ENCODE data around the gene MBIP.

MBIP gene

DNA sequence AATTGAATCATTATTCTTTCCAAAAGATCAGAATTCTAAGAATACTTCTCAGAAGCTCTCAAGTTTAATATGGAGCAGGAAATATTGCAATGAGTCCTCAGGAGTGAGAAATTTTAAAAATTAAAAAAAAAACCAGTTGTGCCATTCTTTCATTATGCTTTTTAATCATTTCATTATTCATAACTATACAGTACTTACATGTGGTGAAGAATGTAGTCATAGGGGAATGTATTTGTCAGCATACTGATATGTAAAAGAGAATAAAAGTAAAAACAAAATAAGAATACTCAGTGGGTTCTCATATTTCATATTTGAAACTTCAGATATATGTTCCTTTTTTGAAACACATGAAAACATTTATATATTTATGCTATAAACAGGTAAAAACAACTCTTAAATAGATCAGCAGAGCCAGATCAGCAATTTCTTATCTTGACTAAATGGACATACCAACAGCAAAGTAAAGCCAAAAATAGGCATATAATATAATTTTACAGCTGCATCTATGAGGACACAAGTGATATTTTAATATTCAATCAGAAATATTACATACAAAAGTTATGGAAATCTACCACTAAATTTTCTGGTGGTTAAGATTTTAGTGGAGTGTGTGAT, 19.9 kb upstream of the MBIP start:
- TF ChIP-seq TAF1 (IDR thresholded peaks at IDR 0.05; ENCODE audit: borderline replicate concordance, insufficient read depth, low read length): no peak
- no peak for TF ChIP-seq SIN3A (IDR thresholded peaks at IDR 0.05; ENCODE audit: borderline replicate concordance, insufficient read depth, low read length)
- TF ChIP-seq, protein P1, sequence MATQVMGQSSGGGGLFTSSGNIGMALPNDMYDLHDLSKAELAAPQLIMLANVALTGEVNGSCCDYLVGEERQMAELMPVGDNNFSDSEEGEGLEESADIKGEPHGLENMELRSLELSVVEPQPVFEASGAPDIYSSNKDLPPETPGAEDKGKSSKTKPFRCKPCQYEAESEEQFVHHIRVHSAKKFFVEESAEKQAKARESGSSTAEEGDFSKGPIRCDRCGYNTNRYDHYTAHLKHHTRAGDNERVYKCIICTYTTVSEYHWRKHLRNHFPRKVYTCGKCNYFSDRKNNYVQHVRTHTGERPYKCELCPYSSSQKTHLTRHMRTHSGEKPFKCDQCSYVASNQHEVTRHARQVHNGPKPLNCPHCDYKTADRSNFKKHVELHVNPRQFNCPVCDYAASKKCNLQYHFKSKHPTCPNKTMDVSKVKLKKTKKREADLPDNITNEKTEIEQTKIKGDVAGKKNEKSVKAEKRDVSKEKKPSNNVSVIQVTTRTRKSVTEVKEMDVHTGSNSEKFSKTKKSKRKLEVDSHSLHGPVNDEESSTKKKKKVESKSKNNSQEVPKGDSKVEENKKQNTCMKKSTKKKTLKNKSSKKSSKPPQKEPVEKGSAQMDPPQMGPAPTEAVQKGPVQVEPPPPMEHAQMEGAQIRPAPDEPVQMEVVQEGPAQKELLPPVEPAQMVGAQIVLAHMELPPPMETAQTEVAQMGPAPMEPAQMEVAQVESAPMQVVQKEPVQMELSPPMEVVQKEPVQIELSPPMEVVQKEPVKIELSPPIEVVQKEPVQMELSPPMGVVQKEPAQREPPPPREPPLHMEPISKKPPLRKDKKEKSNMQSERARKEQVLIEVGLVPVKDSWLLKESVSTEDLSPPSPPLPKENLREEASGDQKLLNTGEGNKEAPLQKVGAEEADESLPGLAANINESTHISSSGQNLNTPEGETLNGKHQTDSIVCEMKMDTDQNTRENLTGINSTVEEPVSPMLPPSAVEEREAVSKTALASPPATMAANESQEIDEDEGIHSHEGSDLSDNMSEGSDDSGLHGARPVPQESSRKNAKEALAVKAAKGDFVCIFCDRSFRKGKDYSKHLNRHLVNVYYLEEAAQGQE (IDR thresholded peaks at IDR 0.05; ENCODE audit: insufficient read depth in 1 of 2, low read depth in 2 of 2, low read length in 2 of 2): no peak
- TF ChIP-seq POLR2AphosphoS5 (IDR thresholded peaks at IDR 0.05; ENCODE audit: low read depth, low read length): no peak

DNA sequence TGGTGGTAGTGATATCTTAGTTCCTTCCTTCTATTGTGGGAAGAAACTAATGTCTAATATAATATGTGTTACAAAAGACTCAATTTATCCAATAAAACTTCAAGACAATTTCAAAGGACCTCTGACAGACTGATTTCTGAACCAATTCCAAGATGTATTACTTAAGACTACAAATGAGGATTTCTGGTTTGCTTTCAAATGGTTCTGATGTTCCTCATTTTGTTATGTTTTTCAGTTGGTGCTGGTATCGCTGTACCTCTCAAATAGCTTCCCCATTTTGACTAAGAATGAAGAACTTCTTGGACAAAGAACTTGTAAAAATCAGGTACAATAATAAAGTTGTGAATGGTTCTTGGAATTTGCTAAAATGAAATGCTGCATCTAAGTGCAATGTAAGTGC, 19.4 kb upstream of the MBIP start:
- TF ChIP-seq POLR2AphosphoS5 (IDR thresholded peaks at IDR 0.05; ENCODE audit: low read depth, low read length) (no peak), TAF1 (IDR thresholded peaks at IDR 0.05; ENCODE audit: borderline replicate concordance, insufficient read depth, low read length) (no peak)
- TF ChIP-seq, protein P1 (IDR thresholded peaks at IDR 0.05; ENCODE audit: insufficient read depth in 1 of 2, low read depth in 2 of 2, low read length in 2 of 2): no peak

DNA sequence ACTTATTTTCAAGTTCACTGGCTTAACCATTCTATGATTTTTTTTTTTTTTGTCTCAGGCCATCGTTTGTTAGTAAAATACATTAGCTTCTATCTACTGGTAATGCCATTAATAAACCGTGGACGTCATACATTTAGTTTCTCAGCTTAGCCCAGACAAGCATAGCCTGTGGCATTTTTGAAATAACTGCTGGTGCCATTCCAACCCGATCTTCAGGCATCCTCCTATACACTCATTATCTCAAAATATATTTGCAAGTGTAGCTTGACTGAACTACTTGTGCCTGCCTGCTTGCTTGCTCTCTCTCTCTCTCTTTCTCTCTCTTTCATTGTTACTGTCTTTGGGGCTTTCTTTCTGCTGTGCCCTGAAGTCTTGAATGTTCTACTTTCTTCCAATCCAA, 12.7 kb upstream of the MBIP start:
- TF ChIP-seq FOXP2 (optimal IDR thresholded peaks at IDR 0.05; ENCODE audit: borderline replicate concordance, extremely low read depth, extremely low read length, insufficient read depth) (no peak), TAF1 (IDR thresholded peaks at IDR 0.05; ENCODE audit: borderline replicate concordance, insufficient read depth, low read length) (no peak), POLR2AphosphoS5 (IDR thresholded peaks at IDR 0.05; ENCODE audit: low read depth, low read length) (no peak)
- TF ChIP-seq, protein P1 (IDR thresholded peaks at IDR 0.05; ENCODE audit: insufficient read depth in 1 of 2, low read depth in 2 of 2, low read length in 2 of 2): no peak

DNA sequence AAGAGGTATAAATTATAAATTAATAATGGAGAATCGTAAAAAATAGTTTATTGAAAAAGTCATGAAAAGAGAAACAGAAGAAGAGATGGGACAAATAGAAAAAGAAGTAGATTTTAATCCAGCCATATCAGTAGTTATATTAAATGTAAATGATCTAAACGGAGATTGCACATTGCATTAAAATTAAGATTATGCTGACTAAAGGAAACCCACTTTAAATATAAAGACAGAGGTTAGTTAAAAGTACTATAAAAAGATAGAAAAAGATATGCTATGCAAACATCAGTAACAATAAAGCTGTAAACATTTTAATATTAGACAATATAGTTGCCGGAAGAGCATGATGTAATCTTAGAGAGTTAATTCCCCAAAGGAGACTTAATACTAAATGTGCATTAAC, 5.4 kb upstream of the MBIP start:
- TF ChIP-seq SIN3A (IDR thresholded peaks at IDR 0.05; ENCODE audit: borderline replicate concordance, insufficient read depth, low read length): no peak
- TF ChIP-seq, protein P1 (IDR thresholded peaks at IDR 0.05; ENCODE audit: insufficient read depth in 1 of 2, low read depth in 2 of 2, low read length in 2 of 2): no peak
- no peak for TF ChIP-seq FOXP2 (optimal IDR thresholded peaks at IDR 0.05; ENCODE audit: borderline replicate concordance, extremely low read depth, extremely low read length, insufficient read depth)
- no peak for TF ChIP-seq POLR2AphosphoS5 (IDR thresholded peaks at IDR 0.05; ENCODE audit: low read depth, low read length)
- no peak for TF ChIP-seq TAF1 (IDR thresholded peaks at IDR 0.05; ENCODE audit: borderline replicate concordance, insufficient read depth, low read length)

DNA sequence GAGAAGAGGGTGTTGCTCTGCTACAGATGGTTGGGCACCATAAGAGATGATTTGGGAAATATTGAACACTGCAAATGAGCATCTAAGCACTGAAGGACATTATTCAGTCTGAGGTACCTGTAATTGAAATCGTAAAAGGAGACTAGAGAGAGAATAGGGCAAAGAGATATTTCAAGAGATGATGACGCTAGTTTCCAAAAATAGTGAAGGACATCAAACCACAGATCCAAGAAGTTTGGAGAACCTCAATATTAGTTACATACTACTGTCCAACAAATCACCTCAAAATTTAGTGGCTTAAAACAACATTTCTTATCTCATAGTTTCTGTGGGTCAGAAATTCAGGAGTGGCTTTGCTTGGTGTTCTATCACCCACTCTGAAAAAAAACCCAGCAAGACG, 4.5 kb upstream of the MBIP start:
- TF ChIP-seq SIN3A (IDR thresholded peaks at IDR 0.05; ENCODE audit: borderline replicate concordance, insufficient read depth, low read length) (no peak), FOXP2 (optimal IDR thresholded peaks at IDR 0.05; ENCODE audit: borderline replicate concordance, extremely low read depth, extremely low read length, insufficient read depth) (no peak), TAF1 (IDR thresholded peaks at IDR 0.05; ENCODE audit: borderline replicate concordance, insufficient read depth, low read length) (no peak), POLR2AphosphoS5 (IDR thresholded peaks at IDR 0.05; ENCODE audit: low read depth, low read length) (no peak)
- TF ChIP-seq, protein P1 (IDR thresholded peaks at IDR 0.05; ENCODE audit: insufficient read depth in 1 of 2, low read depth in 2 of 2, low read length in 2 of 2): no peak
